Heart right ventricle (tissue), 16 donors: ENCODE measurements around the gene CCL5. TPM values are rescaled to one million over a fixed set of nuclear protein-coding genes. Genes with fewer than 3 reads are reported as not detected.

ENCODE experiments used
- ATAC-seq, 8 donors: fragments of 200-7000 bp; cut with Tn5 transposase; one replicate each; pipeline ENCODE4 v1.9.1; 2020; ENCODE audit warnings: mild to moderate bottlenecking in 8 of 8, moderate library complexity in 8 of 8, moderate number of reproducible peaks in 1 of 8
- DNase-seq, 2 donors: peaks; one replicate each; pipeline ENCODE4 v3.0.0-alpha.2; 2020
- H3K27ac ChIP-seq, 10 donors: fragments of 200-600 bp; sonication (generic) in 2 of 10; one replicate each; pipeline versions ENCODE4 v1.5.0 to v1.8.0; 2020 to 2022; ENCODE audit warnings: mild to moderate bottlenecking in 3 of 10
- H3K27me3 ChIP-seq, 7 donors: fragments of 200-600 bp; one replicate each; pipeline ENCODE4 v1.8.0; 2021 to 2022; ENCODE audit warnings: mild to moderate bottlenecking in 2 of 7
- H3K36me3 ChIP-seq, 9 donors: fragments of 200-600 bp; sonication (generic) in 1 of 9; one replicate each; pipeline versions ENCODE4 v1.5.0 to v1.8.0; 2020 to 2022; ENCODE audit warnings: mild to moderate bottlenecking in 2 of 9
- H3K4me1 ChIP-seq, 9 donors: fragments of 200-600 bp; sonication (generic) in 1 of 9; one replicate each; pipeline versions ENCODE4 v1.5.0 to v1.8.0; 2020 to 2022; ENCODE audit warnings: mild to moderate bottlenecking in 4 of 9
- H3K4me3 ChIP-seq, 10 donors: fragments of 200-600 bp; sonication (generic) in 2 of 10; one replicate each; pipeline versions ENCODE4 v1.5.0 to v1.8.0; 2020 to 2022; ENCODE audit warnings: mild to moderate bottlenecking in 7 of 10, moderate library complexity in 2 of 10
- H3K9me3 ChIP-seq, 11 donors: fragments of 200-600 bp in 10 of 11; sonication (generic) in 2 of 11; one replicate each; pipeline versions ENCODE4 v1.5.0 to v1.8.0; 2013 to 2022; ENCODE audit warnings: mild to moderate bottlenecking in 2 of 11, control low read depth in 1 of 11, moderate library complexity in 1 of 11
- WGBS, 2 donors: extraction: QIAGEN DNeasy Blood & Tissue Kit; methylation state at CpG; one replicate each; pipeline ENCODE4 v1.1.7; 2013; ENCODE audit warnings: inconsistent platforms in 1 of 2; 5-methylcytosine and 5-hydroxymethylcytosine counted together
- intact Hi-C, 10 donors: fragments of 100-400 bp; cut with DNase I; formaldehyde crosslinking; loops; one replicate each; pipeline versions ENCODE4 v1.11.1 to v1.14.2; 2022
- polyA plus RNA-seq, 2 donors: library from polyadenylated mRNA; stranded (reverse); fragments of 200-250 nt; gene quantifications; one replicate each; pipeline ENCODE4 v1.2.3, GENCODE V29; 2013
- total RNA-seq, 10 donors: library from RNA; stranded (reverse); fragmentation: NEBNext Ultra II Directional in 3 of 10; extraction: Animal tissue kit (Norgen Biotek cat#: 25700) in 3 of 10; gene quantifications; one replicate each; pipeline versions ENCODE4 v1.2.1 to v1.2.4, GENCODE V29; 2021 to 2023
- TF ChIP-seq, protein P1 (sequence below), 9 donors: fragments of 200-600 bp; sonication (generic) in 2 of 9; IDR thresholded peaks; one replicate each; pipeline versions ENCODE4 v1.5.0 to v1.8.0; 2021 to 2022; ENCODE audit warnings: antibody characterized with exemption in 9 of 9, mild to moderate bottlenecking in 5 of 9, moderate library complexity in 1 of 9
- donor health status: Arrhythmogenic right ventricular cardiomyopathy.
- donor health status: ischemic (EF 13 %, LVEDD 7.1; RV severe dilation, severe dysfunction).
- donor health status: healthy with polysubstance abuse.
- donor health status: DM: no; HTN: yes; CAD: no.
- donor health status: DM: no; HTN: no; CAD: no.
- donor health status: ischemic (EF 25% LVEDD 6.9; RV normal size, moderate dysfunction).
- donor health status: ischemic (EF 25% LVEDD 5.7; RV mildly dilated, moderate dysfunction).
- donor health status: healthy.
- donor health status: DM: yes; HTN: yes; CAD: no.
- donor health status: Ischemic cardiomyopathy.
- donor health status: ischemic (EF 35%, LVEDD 5.7; RV mildly dilated, moderate dysfunction).
- donor health status: nonischemic (EF 11% LVEDD 7.7; RV severe dilation, severe dysfunction).
- donor health status: DM: yes; HTN: yes; CAD: no.
- donor health status: PGD.
- donor health status: ischemic (EF 29% LVEDD 5.4; RV normal size, mild dysfunction).
- donor health status: nonischemic (EF 23%, LVEDD 6.1; RV moderate dilation, normal function).

Gene CCL5
- total and polyA plus RNA-seq, 12 donors = 0.47 to 29.8 (median 1.4) TPM

DNA sequence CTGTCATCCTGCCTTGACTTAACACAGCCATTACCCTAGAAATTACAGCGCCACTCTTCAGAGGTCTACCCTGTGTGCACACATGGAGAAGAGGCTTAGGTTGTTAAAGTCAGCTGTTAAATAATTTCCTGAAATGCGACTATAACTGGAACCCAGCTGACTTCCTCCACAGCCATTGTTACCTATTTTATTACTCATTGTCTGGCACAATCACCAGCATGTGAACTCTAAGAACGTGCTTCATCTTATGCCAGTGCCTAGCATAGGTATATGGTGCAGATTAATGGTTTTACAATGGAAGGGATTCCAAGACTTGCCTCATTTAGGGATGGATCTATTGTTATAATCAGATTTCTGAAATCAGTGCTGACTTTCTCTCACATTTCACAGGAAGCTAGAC, 38.5 kb upstream of the CCL5 start:
- intact Hi-C loops = loop anchor here in 1 of 10 donors (5.0 kb wide), 1 partner anchor 1231 kb away; no protein-coding TSS in a partner anchor
- Histone ChIP-seq H3K4me3 (no peak overlapping the region), H3K36me3 (no peaks in the 10 kb centered on the region), H3K9me3 (no peaks in the 10 kb centered on the region), H3K27me3 (peaks cover 0 to 11% (median 0%) of the 10 kb centered on the region in 7 donors), H3K27ac (no peak overlapping the region), H3K4me1 (peaks cover 0 to 8% (median 0%) of the 10 kb centered on the region in 9 donors)
- ATAC-seq (no peak), DNase-seq (no peak)
- TF ChIP-seq, protein P1, sequence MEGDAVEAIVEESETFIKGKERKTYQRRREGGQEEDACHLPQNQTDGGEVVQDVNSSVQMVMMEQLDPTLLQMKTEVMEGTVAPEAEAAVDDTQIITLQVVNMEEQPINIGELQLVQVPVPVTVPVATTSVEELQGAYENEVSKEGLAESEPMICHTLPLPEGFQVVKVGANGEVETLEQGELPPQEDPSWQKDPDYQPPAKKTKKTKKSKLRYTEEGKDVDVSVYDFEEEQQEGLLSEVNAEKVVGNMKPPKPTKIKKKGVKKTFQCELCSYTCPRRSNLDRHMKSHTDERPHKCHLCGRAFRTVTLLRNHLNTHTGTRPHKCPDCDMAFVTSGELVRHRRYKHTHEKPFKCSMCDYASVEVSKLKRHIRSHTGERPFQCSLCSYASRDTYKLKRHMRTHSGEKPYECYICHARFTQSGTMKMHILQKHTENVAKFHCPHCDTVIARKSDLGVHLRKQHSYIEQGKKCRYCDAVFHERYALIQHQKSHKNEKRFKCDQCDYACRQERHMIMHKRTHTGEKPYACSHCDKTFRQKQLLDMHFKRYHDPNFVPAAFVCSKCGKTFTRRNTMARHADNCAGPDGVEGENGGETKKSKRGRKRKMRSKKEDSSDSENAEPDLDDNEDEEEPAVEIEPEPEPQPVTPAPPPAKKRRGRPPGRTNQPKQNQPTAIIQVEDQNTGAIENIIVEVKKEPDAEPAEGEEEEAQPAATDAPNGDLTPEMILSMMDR (IDR thresholded peaks at IDR 0.05) = no peak
- WGBS, 2 donors = 60 to 68% methylated on average over 3 of the region's 3 CpGs

DNA sequence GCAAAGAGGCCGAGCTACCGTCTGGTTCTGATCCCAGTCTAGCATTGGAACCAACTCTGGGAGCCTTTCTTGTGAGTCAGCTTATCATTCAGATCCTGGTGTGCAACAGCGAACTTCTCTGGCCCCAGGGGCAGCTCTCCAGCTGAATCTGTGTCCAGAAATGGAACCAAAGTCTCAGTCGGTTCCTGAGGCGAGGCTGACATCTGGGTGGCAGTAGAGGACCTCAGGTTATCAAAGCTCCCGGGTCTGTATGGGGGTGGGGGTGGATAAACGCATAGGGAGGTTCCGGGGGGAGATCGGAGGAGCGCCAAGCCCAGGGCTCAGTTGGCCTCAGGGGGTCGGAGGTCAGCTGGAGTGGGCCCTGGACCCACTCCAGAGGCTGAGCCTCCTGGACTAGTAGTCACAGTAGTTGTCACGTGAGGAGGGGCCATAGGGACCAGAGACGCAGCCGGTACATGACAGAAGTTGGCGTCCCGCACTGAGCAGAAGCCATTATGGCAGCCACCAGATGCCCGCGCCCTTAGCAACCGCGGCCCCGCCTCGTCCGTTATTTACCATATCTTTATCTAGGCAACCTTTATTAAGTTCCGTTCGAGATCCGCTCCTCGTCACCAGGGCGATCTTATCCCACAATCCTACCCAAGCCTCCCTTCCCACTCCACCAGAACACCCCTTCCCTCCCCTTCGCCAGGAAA, 37.5 kb upstream of the CCL5 start:
- peaks cover 0 to 8% (median 0%) of the 10 kb centered on the region in 9 donors for H3K4me1 ChIP-seq
- no peak overlapping the region for H3K27ac ChIP-seq
- H3K27me3 ChIP-seq = peaks cover 0 to 2% (median 0%) of the 10 kb centered on the region in 7 donors
- ATAC-seq (no peak), DNase-seq (no peak)
- 95 to 96% methylated on average over 29 of the region's 29 CpGs for WGBS, 2 donors
- TF ChIP-seq, protein P1 (IDR thresholded peaks at IDR 0.05) = no peak
- H3K36me3 ChIP-seq = no peaks in the 10 kb centered on the region
- intact Hi-C loops = loop anchor here in 1 of 10 donors (5.0 kb wide), 1 partner anchor 1230 kb away; no protein-coding TSS in a partner anchor
- H3K9me3 ChIP-seq = no peaks in the 10 kb centered on the region
- H3K4me3 ChIP-seq = no peak overlapping the region

DNA sequence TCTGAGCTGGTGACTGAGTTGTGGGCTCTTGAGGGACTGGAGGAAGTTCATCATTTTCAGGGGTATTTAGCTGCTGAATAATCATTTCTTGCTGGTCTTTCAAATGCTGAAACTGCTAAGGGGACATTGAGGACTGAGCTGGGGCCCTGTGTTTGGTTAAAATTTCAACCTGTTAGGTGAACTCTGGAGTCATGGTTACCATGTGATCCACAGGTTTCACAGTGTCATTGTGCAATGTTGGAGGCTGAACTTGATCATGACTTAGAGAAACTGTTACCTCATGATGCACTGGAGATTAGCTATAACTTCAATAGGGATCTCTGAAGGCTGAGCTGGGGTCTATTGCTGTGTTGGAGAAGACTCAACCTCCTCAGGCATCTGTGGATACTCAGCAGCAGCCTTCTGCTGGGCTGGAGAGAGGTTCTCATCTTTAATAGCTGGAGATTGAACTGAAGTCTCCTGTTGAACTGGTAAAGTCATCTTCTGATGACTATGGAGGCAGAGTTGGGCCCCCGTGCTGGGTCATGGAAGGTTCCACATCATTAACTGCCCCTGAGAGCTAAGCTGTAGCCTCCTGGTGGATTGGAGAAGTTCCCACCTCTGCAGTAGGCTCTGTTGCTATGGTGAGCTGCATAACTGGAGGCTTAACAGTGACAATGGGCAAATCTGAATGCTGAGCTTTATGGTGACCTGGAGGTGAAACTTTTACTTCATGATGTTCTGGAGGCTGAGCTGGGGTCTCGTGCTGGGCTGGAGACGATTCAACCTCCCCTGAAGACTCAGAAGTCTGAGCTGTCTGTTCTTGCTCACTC, 35.2 kb upstream of the CCL5 start:
- TF ChIP-seq, protein P1 (IDR thresholded peaks at IDR 0.05) = no peak
- Histone ChIP-seq H3K9me3 (no peaks in the 10 kb centered on the region), H3K27me3 (no peaks in the 10 kb centered on the region), H3K4me3 (no peak overlapping the region), H3K4me1 (peaks cover 0 to 8% (median 0%) of the 10 kb centered on the region in 9 donors), H3K36me3 (no peaks in the 10 kb centered on the region), H3K27ac (no peak overlapping the region)
- intact Hi-C loops = loop anchor here in 1 of 10 donors (5.0 kb wide), 1 partner anchor 1228 kb away; no protein-coding TSS in a partner anchor
- WGBS, 2 donors = 83 to 84% methylated on average over 3 of the region's 3 CpGs
- no peak for DNase-seq
- ATAC-seq = no peak

DNA sequence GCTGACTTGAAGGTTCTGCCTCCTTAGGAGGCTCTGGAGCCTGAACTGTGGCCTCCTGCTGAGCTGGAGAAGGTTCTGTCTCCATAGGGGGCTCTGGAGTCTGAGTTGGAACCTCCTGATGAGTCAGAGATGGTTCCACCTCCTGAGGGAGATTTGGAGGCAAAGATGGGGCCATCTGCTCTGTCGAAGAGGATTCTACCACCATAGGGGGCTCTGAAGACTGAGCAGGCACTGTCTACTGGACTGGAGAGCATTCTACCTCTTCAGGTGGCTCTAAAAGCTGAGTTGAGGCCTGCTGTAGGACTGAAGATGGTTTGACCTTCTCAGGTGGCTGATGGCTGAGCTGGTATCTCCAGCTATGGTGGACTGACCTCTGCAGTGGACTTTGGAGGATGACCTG, 34.2 kb upstream of the CCL5 start:
- intact Hi-C loops = no loop called here
- ATAC-seq (no peak), DNase-seq (no peak)
- Histone ChIP-seq H3K27me3 (no peaks in the 10 kb centered on the region), H3K4me3 (no peak overlapping the region), H3K36me3 (no peaks in the 10 kb centered on the region), H3K27ac (no peak overlapping the region), H3K9me3 (no peaks in the 10 kb centered on the region), H3K4me1 (peaks cover 0 to 8% (median 0%) of the 10 kb centered on the region in 9 donors)
- TF ChIP-seq, protein P1 (IDR thresholded peaks at IDR 0.05) = no peak
- WGBS, 2 donors = 89 to 91% methylated on average over 1 of the region's 1 CpG
